ENCODE data around the gene FERMT1.
"Not testable (repeated sequence)": the region's sequence is repeated elsewhere in the genome, so short reads cannot be mapped to it uniquely, and the experiment has no call there.

FERMT1 gene

DNA sequence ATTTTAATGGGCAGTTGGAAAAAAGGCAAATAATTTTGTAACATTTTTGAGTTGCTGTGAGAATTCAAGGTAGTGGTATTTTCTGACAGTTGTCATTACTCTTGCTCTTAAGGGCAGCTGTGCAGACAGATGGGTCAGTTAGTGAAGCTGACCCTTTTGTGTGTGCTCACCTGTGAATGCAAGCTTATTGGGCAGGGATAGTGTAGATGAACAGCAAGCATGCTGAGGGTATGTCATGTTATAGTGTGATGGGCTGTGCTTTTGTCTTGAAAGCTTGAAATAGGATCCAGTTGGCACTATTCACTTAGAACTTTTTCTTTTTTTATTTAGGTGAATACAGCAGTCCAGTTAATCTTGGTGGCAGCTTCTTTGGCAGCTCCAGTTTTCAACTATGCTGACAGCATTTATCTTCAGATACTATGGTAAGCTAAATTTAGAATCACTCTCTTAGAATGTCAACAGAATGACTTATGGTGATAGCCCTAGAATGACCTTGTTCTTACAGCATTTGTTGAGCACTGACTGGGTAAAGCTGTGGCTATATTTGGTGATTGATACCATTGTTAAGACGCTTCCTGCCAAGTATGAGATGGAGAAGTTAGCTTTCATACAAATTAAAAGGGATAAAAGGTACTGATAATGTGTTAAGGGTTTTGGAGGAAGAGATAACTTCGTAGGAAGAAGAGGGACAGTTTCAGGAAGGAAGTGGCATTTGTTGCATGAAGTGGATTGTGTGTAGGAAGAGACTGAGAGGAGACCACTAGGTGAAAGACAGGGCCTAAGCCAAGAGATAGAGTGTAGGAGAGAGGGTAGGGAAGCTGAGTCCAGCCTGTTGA is 88.5 kb downstream of the FERMT1 start:
- Histone ChIP-seq H3K9ac (ENCODE audit: low read depth, low read length) (no peak overlapping the region), H3K9me3 (replicated peaks; ENCODE audit: low read length) (no peaks in the 10 kb centered on the region), H3K27me3 (ENCODE audit: control insufficient read depth, insufficient read depth, low read length) (no peaks in the 10 kb centered on the region), H3K36me3 (ENCODE audit: insufficient read depth, low read length) (peaks cover 57% of the 10 kb centered on the region), H3K4me2 (ENCODE audit: low read length) (no peak overlapping the region), H3K4me3 (ENCODE audit: low read length) (no peak overlapping the region), H3K4me1 (ENCODE audit: control insufficient read depth, insufficient read depth, low read length) (peaks cover 4% of the 10 kb centered on the region)

DNA sequence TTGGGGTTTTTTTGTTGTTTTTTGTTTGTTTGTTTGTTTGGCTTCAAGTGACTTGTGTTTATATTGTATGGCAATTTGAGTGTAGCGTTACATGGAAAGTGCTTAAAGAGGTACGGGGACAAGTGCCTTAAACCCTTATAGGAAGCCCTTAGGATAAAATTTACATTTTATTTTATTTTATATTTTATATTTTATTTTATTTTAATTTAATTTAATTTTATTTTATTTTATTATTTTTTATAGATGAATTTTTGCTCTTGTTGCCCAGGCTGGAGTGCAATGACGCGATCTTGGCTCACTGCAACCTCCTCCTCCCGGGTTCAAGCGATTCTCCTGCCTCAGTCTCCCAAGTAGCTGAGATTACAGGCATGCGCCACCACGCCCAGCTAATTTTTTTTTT is 89.9 kb downstream of the FERMT1 start:
- H3K27me3 ChIP-seq (ENCODE audit: control insufficient read depth, insufficient read depth, low read length); H3K4me1 ChIP-seq (ENCODE audit: control insufficient read depth, insufficient read depth, low read length); H3K4me3 ChIP-seq (ENCODE audit: low read length); H3K4me2 ChIP-seq (ENCODE audit: low read length); H3K9me3 ChIP-seq (replicated peaks; ENCODE audit: low read length); H3K9ac ChIP-seq (ENCODE audit: low read depth, low read length): not testable (repeated sequence)
- H3K36me3 ChIP-seq (ENCODE audit: insufficient read depth, low read length), result peaks cover 48% of the 10 kb centered on the region

DNA sequence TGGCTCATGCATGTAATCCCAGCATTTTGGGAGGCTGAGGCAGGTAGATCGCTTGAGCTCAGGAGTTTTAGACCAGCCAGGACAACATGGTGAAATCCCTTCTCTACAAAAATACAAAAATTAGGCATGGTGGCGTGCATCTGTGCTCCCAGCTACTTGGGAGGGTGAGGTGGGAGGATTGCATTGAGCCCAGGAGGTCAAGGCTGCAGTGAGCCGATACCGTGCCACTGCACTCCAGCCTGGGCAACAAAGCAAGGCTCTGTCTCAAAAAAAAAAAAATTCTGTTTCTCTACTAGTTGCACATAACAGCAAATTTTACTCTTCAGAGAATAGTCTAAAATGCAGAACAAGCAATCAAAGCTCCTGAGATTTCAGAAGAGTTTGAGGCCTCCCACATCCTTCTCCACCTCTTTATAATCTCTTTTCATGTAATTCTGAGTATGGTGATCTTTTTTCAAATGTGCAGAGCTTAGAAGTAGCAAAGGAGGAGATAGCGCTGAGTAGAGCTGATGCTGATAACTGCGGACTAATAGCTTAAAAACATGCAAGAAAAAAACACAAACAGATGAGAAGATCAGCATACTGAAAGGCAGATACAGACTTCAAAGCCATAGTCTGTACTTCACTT is 92.3 kb downstream of the FERMT1 start:
- no peak overlapping the region for H3K4me2 ChIP-seq (ENCODE audit: low read length)
- H3K36me3 ChIP-seq (ENCODE audit: insufficient read depth, low read length), result peaks cover 34% of the 10 kb centered on the region
- H3K9ac ChIP-seq (ENCODE audit: low read depth, low read length), result no peak overlapping the region
- H3K4me1 ChIP-seq (ENCODE audit: control insufficient read depth, insufficient read depth, low read length), result peaks cover 10% of the 10 kb centered on the region
- H3K4me3 ChIP-seq (ENCODE audit: low read length), result no peak overlapping the region
- H3K9me3 ChIP-seq (replicated peaks; ENCODE audit: low read length), result no peaks in the 10 kb centered on the region
- H3K27me3 ChIP-seq (ENCODE audit: control insufficient read depth, insufficient read depth, low read length), result no peaks in the 10 kb centered on the region

DNA sequence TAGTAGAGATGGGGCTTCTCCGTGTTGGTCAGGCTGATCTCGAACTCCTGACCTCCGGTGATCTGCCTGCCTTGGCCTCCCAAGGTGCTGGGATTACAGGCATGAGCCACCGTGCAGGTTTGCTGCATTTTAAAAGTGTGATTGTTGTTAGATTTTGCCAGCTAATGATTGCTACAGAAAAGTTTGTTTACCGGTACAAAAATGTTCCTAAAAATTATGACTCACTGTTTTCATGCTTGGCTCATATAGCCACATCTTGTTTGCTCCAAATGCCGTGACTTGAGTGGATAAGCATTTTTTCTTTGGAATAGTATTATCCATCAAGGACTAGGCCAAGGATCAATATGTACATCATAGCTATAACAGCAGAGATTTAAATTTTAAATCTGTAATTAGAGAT is 93.3 kb downstream of the FERMT1 start:
- peaks cover 34% of the 10 kb centered on the region for H3K36me3 ChIP-seq (ENCODE audit: insufficient read depth, low read length)
- H3K4me3 ChIP-seq (ENCODE audit: low read length), result no peak overlapping the region
- H3K4me1 ChIP-seq (ENCODE audit: control insufficient read depth, insufficient read depth, low read length), result peaks cover 10% of the 10 kb centered on the region
- H3K9me3 ChIP-seq (replicated peaks; ENCODE audit: low read length), result peaks cover 3% of the 10 kb centered on the region
- peak overlapping the region; percentile 55 for H3K4me2 ChIP-seq (ENCODE audit: low read length)
- no peaks in the 10 kb centered on the region for H3K27me3 ChIP-seq (ENCODE audit: control insufficient read depth, insufficient read depth, low read length)
- no peak overlapping the region for H3K9ac ChIP-seq (ENCODE audit: low read depth, low read length)

DNA sequence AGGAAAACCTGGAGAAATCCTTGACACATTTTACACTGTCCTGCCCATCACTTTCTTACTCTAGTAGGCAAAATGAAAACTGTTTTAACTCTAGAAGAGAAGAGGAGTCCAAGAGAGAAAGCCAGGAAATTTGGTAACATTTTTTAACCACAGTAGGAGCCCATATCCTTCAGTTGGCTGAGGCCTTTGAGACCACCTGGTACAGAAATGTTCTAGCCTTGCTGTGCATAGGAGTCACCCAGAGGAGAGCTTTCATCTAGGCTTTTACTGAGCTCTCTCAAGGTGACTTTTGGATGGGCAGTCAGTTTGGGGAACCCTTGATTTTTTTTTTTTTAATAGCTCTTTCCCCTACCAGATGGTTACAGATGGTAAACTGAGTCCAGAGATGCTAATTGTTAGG is 94.0 kb downstream of the FERMT1 start:
- Histone ChIP-seq H3K4me1 (ENCODE audit: control insufficient read depth, insufficient read depth, low read length) (peaks cover 10% of the 10 kb centered on the region), H3K27me3 (ENCODE audit: control insufficient read depth, insufficient read depth, low read length) (no peaks in the 10 kb centered on the region), H3K4me3 (ENCODE audit: low read length) (no peak overlapping the region), H3K9ac (ENCODE audit: low read depth, low read length) (no peak overlapping the region), H3K9me3 (replicated peaks; ENCODE audit: low read length) (peaks cover 3% of the 10 kb centered on the region), H3K36me3 (ENCODE audit: insufficient read depth, low read length) (peaks cover 34% of the 10 kb centered on the region), H3K4me2 (ENCODE audit: low read length) (no peak overlapping the region)

DNA sequence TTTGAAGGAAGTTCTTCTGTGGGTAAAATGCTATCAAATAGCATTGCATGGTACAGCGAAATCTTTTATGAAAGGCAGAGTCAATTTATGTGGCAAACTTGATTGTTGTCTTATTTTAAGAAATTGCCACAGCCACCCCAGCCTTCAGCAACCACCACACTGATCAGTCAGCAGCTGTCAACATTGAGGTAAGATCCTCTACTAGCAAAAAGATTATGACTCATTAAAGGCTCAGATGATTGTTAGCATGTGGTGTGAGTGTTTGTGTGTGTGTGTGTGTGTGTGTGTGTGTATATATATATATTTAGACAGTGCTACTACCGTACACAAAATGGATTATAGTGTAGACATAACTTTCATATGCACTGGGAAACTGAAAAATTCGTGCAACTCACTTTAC is 96.8 kb downstream of the FERMT1 start:
- peaks cover 10% of the 10 kb centered on the region for H3K4me1 ChIP-seq (ENCODE audit: control insufficient read depth, insufficient read depth, low read length)

More for the DNA sequence above, 96.8 kb downstream of the FERMT1 start:
- H3K27me3 ChIP-seq (ENCODE audit: control insufficient read depth, insufficient read depth, low read length), result no peaks in the 10 kb centered on the region
- no peak overlapping the region for H3K4me3 ChIP-seq (ENCODE audit: low read length)
- no peak overlapping the region for H3K9ac ChIP-seq (ENCODE audit: low read depth, low read length)
- peaks cover 3% of the 10 kb centered on the region for H3K9me3 ChIP-seq (replicated peaks; ENCODE audit: low read length)
- H3K4me2 ChIP-seq (ENCODE audit: low read length), result no peak overlapping the region
- peaks cover 33% of the 10 kb centered on the region for H3K36me3 ChIP-seq (ENCODE audit: insufficient read depth, low read length)
